NCI-H1092 treated with DMSO at 0.1 percent for 48 hours (cell line): Measurements from ENCODE around the gene LRRC9.
"Not testable (repeated sequence)": the region's sequence is repeated elsewhere in the genome, so short reads cannot be mapped to it uniquely, and the experiment has no call there.

ENCODE experiments used
- DNase-seq: peaks from one replicate; lab custom pipeline; 2025; lab: John Stamatoyannopoulos, UW

Gene LRRC9

DNA sequence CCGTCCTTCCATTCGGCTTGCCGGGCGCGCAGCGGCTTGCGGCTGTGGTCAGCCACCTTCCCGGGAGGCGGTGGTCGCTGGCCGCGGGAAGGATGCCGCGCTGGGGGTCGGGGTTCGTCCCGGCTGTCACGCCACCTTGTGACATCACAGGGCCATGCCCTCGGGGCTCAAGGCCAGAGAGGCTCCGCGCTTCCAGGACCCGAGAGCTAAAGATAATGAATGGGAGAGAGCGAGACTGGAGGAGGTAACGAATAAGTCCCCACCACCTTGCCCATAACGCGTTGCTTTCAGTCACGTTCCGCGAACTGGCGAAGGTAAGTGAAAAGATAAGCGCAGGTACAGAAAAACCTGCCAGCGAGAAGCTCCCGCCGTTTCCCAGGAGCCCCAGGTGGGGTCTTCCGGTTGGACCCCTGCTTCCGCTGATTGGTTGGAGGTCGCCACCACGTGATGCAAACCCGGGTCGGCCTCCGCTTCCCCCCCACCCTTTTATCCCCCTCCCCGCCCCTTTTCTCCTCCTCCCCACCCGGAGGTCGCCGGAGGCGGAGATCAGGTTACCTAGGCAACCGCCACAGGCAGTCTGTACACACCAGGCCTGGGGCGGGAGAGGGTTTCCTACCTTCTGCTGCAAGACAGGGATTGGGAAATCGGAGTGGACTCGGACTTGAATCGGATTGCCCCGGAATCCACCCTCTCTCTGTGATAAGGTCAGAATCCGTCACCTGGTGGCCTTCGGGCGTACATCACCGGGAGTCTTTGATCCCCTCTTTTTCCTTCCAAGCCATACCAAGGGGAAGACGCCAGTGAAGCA is at the start of gene LRRC9:
Gene LRRC9 (plus strand): TSS at position 575 of the 808 bp plus-strand sequence.
- DNase-seq: peak; percentile 97

DNA sequence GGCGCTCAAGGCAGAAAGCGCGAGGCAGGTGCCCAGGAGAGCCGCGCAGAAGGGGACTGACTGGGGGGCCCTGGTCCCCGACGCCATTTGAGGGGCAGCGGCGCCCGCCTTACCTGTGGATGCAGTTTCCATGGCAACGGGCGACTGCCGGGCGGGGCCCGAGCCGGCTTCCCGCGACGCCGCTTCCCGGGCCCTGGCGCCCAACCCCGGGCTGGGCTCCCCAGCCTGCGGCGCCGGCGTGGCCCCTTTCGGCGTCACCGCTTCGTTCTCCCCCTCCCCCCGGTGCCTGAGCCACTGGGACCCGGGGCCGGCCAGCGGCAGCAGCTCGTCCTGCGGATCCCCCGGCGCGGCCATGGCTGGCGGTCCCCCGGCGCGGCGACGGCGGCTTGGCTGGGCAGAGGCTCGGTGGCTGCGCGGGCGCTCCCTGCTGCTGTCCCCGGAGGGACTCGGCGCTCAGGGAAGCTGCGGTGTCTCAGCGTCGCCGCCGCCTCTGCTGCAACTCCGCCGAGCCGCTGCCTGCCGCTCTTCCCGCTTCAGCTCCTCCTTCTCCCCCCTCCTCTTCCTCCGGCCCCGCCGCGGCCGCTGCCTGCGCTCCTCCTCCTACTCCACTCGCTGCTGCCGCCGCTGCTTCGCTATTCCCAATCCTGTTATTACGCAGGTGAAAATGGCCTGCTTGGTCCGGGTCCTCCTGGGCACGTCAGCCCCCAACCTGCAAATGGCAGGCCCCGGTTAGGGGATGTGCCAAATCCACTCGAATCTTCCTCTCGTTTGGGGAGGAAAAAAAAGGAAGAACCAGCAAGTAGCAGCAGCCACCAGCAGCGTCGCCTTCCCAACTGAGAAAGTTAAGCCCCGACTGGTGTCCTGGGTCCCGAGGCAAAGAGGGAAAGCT is 49.4 kb upstream of the LRRC9 start, which contains the start of gene RTN1:
Gene RTN1 (minus strand): TSS at position 500 of the 889 bp plus-strand sequence. CDS start 146 bp downstream, at position 354.
- DNase-seq: peak; percentile 86

DNA sequence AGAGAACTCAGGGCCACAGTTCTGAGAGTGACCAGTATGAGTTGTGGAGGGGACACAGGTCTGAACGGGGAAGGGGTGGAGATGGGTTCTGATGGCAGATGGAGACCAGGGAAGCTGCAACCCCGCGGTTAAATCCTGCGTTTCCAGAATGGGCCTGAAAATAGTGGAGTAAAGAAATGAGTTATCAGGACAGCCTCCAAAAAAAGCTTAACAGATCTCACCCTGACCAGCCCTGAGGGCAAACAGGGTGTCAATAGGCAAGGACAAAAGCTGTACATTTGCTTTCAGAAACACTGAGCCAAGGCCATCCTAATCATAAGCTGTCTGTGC is 48.8 kb upstream of the LRRC9 start:
- no peak for DNase-seq

DNA sequence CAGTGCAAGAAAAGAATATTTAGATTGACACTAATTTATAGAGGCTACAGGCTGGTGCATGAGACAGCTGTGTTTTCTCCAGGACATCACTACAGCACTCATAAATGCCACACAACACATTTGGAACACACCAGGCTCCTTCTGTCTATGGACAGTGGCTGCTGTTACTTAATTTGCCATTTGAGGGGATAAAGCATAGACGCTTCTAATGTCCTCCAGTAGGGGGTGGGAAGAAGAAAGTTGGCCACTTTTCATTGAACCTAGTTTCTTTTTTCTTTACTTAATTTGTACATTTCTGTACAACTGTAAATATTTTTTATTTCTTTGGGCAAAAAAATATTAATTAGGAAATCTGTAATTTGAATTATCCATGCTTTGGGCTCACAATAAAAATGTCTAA is 37.0 kb upstream of the LRRC9 start:
- DNase-seq: no peak

DNA sequence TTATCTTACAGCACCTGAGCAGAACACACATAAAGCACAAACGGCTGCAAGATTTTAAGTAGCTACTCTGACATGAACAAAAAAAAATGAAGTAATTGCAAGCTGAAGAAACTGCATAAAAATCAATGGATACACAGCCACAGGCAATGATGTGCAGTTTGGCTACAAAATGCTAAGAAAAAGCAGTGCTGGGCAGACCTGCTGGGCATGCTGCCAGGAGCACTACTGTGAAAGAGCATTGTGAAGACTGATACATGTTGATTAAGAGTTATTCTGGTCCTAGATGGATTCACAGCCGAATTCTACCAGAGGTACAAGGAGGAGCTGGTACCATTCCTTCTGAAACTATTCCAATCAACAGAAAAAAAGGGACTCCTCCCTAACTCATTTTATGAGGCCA is 29.3 kb upstream of the LRRC9 start:
- DNase-seq: no peak

DNA sequence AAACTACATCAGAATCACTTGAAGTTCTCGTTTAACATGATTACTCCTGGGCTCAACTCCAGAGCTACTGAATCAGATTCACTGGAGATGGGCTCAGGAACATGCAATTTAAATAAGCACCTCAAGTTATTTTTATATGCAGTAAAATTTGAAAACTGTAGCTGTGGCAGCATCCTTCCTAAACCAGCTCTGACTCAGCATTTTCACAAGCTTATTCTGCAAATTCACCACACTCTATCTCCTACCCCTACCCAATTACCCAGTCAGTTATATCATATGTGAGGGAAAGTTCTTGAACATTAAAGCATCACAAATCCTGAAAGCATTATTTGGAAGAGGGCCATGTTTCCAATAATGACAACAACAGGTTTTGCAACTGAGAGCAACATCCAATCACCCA is 24.2 kb upstream of the LRRC9 start:
- no peak for DNase-seq

DNA sequence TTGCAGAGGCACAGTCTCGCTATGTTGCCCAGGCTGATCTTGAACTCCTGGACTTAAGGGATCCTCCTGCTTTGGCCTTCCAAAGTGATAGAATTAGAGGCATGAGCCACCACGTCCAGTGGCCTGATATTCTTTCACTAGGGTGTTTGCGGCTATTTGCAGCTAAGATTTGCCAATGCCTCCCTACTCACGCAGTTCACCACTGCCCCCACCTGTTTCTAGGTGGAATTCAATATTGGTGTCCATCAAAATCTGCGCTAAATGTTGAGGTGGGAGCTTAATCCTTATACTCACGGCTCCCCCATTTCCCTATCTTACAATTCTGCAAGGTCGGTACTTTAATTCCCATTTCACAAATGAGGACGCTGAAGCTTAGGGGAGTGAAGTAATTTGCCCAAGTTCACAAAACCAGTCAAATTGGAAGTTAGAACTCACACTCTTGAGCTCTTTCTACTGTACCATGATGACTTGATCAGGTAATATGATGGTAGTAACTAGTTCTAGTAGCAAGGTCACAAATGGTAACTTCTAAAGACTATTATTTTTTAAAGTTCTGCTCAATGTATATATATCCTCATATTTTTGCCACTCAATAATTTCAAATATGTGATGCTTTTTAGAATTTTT is 22.1 kb upstream of the LRRC9 start:
- DNase-seq: peak; percentile 71

DNA sequence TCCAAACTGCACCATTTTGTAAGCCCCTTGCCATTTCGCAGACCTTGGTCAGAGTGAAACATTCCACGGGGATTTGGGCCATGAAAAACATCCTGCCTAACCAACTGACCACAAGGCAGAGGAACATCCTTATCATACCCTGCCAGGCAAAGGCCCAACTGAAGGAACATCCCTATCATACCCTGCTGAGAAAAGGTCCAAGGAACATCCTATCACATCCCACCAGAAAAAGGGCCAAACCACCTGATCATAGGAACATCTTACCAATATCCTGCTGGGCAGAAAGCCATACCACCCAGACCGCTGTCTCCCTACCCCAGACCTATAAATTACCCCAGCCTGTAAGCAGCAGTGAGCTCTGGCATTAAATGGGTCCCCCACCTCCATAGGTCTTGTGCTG is 19.4 kb upstream of the LRRC9 start:
- DNase-seq: no peak

DNA sequence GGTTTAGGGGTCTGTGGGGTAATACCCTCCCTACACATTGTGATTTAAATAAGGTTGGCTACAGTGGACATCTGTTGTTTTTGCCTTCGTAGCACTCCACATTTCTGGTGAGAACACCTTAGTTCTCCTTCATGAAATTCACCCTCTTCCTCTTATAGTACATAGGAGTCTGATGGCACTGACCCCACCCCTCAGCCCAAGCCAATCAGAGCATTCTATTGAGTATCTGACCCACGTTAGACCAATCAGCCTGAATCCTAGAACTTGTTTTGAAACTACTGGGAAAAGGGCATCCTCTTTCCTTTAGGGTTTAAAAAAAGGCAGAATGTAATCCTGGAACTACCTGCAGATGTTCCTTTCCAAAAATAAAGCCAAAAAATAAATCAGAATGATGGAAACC is 15.8 kb upstream of the LRRC9 start:
- no peak for DNase-seq

DNA sequence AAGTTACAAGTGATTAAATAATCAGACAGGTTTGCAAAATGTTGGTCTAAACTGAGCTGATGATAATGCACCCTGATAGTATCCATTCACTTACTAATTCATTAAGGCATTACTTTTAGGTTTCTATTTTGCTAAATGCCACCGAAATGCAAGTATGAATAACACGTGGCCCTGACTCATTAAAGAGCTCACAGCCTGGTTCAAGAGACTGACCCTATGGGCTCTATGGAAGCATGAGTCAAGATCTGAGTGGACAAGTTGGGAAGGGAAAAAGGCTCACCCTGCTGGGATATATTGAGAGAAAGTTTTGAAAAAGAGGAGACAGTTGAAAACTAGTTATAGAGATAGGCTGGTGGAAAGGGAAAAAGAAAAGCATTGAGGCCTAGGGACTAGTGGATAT is 14.8 kb upstream of the LRRC9 start:
- DNase-seq: no peak

DNA sequence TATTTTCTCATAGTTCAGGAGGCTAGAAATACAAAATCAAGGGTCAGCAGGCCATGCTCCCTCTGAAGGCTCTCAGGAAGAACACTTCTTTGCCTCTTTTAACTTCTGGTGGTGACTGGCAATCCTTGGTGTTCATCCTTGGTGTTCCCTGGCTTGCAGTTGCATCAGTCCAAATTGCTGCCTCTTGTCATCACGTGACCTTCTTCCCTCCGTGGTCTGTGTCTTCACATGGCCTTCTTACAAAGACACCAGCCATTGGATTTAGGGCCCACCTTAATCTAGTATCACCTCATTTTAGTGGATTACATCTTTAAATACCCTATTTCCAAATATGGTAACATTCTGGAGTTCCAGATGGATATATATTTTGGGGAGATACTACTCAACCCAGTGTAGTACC is 7.5 kb upstream of the LRRC9 start:
- no peak for DNase-seq

DNA sequence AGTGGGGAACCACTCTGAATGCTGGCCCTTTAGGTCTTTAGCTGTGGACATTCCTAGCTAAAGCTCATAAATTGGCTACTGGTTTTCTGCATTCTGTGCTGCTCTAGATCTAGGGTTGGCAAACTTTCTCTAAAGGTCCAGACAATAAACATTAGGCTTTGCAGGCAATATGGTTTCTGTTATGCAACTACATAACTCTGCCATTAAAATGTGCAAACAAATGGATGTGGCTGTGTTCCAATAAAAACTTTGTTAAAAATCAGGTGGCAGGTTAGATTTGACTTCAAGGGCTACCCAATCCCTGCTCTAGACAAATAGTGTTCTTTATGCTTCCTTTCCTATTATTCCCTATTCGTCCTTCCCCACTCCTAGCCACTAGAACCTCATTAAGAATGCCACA is 6.8 kb upstream of the LRRC9 start:
- no peak for DNase-seq

DNA sequence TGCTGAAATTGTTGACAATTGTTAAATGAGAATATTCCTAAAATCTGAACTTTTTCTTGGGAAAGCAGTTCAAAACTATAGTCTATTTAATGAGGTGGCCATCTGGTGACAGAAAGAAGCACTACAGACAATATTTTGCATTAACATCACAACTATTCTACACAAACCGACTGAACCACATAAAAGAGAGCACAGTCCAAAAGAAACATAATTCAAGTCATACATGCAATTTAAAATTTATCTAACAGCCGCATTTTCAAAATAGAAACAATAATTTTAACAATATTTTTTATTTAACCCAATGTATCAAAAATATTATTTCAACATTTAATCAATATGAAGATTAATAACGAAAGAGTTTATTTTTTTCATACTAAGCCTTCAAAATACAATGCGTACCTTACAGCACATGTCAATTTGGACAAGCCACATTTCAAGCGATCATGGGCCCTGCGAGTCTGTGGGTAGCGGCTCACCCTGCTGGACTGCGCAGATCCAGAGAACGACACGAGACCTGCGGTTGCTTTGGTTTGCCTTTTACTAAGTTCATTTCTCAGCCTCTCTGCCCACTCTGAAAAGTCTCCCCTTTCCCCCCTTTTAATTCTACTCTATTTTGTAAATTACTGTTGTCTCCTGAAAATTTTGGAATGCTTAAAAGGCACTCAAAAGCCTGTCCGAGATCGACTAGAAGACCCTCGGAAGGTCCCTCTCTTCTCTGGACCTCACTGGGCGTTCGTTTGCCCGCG is 947 bp upstream of the LRRC9 start:
- peak; percentile 77 for DNase-seq

DNA sequence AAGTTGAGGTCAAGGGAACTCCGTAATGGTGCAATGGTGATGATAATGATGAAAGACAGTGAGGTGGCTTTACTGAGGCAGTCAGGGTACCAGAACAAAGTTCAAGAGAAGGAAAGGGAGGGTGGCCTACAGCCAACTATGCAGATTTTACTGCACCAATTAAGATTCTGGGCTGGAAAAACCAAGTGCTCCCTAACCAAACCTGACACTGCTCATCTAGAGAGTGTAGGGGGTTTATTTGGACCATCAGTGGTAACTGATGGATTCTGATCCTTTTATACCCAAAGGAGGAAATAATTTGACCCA is 387 bp downstream of the LRRC9 start:
- no peak for DNase-seq

DNA sequence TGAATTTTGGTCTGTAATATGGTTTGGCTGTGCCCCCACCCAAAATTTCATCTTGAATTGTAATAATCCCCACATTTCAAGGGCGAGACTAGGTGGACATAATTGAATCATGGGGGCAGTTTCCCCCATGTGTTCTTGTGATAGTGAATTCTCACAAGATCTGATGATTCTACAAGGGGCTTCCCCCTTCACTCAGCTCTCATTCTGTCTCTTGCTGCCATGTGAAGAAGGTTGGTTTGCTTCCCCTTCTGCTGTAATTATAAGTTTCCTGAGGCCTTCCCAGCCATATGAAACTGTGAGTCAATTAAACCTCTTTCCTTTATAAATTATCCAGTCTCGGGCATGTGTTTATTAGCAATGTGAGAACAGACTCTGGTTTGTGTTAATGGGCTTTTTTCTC is 5.9 kb downstream of the LRRC9 start:
- no peak for DNase-seq

DNA sequence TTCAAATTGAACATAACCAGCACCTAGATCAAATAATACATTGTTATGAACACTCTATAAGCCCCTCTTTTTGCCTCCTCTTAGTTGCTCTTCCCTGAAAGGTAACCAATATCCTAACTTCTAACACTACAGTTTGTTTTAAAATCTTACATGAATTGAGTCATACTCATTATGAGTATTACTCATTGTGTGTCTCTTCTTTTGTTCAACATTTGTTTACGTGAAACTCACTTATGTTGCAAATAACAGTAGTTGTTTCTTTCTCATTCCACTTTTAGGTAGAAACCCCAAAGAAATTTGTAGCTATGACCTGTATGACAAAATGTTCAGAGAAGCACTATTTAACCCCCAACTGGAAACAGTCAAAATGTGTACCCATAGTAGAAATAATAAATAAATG is 6.6 kb downstream of the LRRC9 start:
- no peak for DNase-seq

DNA sequence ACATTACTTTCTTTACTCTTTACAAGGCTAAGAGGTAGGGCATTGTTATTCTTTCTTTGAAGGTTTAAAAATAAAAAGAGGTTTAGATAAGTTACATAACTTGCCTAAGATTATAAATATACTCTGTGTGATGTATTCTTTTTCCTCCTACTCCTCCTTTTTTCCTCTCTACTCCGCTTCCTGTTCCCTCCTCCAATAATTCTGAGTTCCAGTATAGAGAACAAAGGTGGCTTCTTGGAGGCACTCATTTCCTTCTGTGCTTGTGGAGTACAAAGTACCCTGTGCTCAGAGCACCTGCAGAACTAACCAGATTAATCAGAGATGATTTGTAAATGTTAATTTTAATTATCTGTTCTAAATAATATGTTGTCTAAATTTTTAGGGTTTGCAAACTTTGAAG is 11.3 kb downstream of the LRRC9 start:
- no peak for DNase-seq

DNA sequence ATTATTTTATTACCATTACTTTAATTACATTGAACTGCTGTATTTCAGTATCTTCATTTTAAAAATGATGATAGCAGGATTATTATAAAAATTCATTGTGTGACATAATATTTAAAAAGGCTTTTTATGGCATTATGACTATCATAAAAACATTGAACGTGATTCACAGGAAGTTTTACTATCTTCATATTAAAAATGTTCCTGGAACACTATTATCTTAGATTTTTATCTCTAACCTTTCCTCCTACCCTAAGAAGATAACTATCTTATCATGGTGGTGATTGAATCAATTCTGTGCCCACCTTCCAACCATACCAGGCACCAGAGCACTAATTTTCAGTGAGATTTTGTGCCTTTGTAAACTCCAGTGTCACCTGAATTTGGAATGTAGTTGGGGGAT is 16.2 kb downstream of the LRRC9 start:
- no peak for DNase-seq

DNA sequence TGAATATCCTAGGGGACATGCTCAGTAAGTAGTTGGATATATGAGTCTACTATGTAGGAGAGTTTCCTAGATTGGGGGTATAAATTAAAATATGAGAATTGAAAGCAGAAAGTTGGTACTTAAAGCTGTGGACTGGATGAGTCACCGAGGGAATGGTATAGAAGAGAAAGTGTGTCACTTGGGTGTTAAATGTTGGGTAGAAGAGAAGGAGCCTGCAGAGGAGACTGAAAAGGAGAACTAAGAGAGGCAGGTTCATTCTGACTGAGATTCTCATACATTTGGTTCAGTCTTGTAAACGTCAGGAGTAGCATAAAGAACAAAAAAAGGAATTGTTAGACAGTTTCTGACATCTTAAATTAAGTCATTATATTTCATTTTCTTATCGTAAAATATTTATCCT is 19.9 kb downstream of the LRRC9 start:
- DNase-seq: no peak

DNA sequence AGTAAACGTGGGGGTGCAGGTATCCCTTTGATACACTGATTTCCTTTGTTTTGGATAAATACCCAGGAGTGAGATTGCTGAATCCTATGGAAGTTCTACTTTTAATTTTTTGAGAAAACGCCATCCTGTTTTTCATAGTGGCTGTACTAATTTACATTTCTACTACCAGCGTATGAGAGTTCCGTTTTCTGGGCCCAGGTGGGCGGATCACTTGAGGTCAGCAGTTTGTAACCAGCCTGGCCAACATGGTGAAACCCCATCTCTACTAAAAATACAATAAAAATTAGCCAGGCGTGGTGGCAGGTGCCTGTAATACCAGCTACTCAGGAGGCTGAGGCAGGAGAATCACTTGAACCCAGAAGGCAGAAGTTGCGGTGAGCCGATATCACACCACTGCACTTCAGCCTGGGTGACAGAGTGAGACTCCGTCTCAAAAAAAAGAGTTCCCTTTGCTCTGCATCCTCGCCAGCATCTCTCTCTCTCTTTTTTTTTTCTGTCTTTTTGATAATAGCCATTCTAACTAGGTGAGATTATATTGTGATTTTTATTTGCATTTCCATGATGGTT is 22.4 kb downstream of the LRRC9 start:
- DNase-seq: not testable (repeated sequence)

DNA sequence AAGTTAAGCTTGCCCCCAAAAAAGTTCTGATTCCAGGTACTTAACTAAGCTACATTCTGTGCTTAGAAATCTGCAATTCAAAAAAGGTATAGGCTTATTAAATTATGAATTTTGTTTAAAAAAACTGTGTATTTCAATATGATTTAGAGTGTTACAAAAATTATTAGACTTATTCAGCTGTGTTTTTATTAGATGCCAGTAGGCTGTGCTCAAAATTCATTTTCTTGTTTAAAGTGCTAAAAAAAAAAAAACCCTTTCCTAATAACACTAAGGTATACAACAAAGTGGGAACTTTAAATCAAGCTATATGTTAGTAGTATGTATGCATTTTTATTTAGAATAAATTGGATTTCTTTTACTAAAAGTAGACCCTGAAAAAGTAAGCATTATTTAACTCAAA is 25.0 kb downstream of the LRRC9 start:
- DNase-seq: no peak

DNA sequence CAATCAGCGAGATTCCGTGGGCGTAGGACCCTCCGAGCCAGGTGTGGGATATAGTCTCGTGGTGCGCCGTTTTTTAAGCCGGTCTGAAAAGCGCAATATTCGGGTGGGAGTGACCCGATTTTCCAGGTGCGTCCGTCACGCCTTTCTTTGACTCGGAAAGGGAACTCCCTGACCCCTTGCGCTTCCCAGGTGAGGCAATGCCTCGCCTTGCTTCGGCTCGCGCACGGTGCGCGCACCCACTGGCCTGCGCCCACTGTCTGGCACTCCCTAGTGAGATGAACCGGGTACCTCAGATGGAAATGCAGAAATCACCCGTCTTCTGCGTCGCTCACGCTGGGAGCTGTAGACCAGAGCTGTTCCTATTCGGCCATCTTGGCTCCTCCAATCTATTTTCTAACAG is 32.2 kb downstream of the LRRC9 start:
- DNase-seq: not testable (repeated sequence)
